AML-193 (cell line): Measurements from ENCODE around the gene TBCD.

Source experiments
- DNase-seq, 2 experiments: peaks; one replicate each; lab custom pipeline; 2025; lab: John Stamatoyannopoulos, UW

TBCD gene

DNA sequence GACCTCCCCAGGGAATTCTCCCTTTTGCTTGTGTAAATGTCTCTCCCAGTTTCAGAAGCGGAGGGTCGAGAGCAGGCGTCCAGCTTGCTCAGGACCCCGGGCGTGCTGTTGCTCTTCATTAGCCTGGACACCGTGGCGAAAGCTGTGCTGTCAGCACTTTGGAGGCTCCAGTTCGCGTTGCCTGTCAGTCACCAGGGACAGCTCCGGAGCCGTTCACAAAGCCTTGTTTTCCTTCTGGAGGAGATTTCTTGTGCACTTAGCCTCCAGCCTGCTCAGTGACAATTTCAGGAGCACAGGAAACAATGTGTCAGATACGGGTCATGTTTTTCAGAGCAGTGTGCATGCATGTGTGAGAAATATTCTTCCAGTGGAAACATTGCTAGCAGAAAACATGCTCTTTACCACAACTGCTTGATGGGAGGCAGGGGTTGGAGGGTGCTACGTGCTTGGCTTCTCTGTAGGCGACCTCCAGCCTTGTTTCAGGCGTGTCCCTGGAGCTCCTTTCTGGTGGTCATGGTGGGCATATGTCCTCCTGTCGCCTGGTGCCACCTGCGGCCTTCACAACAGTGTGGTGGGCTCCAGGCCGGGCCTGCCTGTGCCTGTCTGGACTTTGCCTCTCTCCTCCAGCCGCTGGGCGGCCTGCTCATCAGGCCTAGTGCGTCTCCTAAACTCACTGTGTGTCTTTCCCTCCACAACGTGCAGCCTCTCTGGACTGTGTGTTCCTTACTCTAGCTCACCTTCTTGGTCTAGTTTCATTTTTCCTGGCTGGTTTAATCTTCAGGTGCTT is 59.0 kb downstream of the TBCD start:
- no peak for DNase-seq

- DNase-seq: no peak
Measured at GRCh38 chr17:82812058-82812457, 60.2 kb downstream of the TBCD start.

DNA sequence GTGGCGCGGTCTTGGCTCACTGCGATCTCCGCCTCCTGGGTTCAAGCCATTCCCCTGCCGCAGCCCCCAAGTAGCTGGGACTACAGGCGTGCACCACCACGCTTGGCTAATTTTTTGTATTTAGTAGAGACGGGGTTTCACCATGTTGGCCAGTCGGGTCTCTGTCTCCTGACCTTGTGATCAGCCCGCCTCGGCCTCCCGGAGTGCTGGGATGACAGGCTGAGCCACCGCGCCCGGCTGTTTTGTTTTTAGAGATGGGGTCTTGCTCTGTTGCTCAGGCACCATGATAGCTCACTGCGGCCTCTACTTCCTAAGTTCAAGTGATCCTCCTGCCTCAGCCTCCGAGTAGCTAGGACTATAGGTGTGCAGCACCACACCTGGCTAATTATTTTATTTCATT is 60.7 kb downstream of the TBCD start:
- no peak for DNase-seq

DNA sequence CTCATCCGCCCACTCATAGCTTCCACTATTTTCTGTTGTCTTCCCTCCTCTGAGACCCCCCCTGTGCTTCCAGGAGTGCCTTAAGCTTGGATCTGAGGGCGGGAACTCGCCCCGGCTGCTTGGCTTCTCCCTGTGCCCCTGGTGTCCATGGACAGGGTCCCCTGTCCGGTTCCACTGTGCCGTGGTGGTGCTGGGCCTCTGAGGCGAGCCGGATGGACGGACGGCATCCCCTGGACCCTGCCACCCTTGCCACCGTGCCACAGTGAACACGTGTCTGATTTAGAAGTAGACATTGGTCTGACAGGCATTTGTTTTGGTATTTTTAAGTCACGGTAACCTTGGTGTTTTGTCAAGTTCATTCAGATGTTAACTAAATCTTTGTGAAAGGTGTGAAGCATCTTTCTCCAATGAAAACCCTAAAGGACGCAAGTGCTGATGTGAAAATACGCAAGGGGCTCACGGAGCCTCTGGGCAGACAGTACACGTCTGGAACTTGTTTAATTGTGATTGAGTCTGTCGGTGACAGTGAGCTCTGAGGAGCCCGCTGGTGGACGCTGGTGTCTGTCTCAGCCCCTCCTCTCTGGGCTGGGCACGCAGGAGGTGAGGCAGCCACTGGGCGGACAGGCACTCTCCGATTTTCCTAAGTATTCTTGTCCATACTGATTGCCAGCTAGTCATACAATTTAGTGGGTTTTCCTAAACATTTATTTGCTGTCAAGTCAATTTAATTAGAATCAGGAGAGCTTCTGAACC is 61.6 kb downstream of the TBCD start:
- DNase-seq: no peak

- no peak for DNase-seq
Measured at GRCh38 chr17:82814834-82815233, 63.0 kb downstream of the TBCD start.

GRCh38 chr17:82815354-82815753 is 63.5 kb downstream of the TBCD start:
- DNase-seq: no peak

DNA sequence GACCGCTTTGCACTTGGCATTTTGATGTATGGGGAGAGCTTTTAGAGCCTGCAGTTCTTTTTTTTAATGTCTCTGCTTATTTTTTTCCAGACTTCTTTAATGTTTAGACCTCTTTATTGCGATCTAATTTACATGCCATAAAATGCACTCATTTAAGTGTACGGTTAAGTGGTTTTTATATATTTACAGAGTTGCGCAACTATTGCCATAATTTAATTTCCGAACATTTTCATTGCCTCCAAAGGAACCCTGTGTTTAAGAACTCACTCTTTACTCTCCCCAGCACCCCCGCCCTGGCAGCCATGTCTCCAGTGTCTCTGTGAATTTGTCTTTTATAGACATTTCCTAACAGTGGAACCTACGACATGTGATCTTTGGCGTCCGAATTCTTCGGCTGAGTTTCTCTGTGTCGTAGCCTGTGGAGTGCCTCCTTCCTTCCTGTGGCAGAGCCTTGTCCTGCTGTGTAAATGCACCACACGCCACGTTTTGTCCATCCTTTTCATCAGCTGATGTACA is 64.0 kb downstream of the TBCD start:
- no peak for DNase-seq

- no peak for DNase-seq
Measured at GRCh38 chr17:82816358-82816757, 64.5 kb downstream of the TBCD start.

DNA sequence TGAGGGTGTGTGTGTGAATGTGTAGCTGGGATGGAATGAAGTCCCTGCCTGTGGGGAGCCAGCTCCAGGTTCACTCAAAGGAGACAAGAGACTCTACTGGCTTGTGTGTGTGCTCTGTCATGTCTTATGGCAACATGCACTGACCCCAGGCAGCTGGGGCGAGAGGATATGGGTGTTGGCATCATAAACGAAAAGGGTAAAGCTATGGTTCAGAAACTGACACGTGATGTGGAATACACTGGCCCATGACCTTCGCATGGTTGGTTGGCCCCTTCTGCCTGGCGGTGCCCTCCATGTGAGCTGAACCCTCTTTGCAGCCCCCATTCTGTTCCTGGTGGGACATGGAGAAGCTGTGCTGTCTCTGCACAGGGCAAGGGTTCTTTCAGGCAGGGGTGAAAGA is 66.1 kb downstream of the TBCD start:
- no peak for DNase-seq

GRCh38 chr17:82820278-82821251 is 68.7 kb downstream of the TBCD start:
- no peak for DNase-seq

GRCh38 chr17:82821554-82821953 is 69.7 kb downstream of the TBCD start:
- no peak for DNase-seq

DNA sequence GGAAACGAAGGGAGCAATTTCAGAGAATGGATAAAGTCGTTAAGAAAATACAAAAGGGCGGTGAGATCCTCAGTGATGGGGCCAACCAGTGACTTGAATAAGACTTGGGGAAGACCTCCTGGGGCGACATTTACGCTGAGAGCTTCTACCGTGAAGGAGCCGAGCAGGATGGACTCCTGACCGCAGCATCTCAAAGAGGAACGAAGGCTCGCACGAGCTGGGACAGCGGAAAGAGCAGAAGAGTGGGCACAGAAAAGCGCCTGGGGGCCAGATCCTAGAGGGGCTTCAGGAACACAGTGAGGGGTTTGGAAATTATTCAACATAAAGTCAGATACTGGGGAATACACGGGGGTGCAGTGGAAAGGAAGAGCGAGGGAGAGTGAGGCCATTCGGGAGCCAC is 70.4 kb downstream of the TBCD start:
- no peak for DNase-seq

DNA sequence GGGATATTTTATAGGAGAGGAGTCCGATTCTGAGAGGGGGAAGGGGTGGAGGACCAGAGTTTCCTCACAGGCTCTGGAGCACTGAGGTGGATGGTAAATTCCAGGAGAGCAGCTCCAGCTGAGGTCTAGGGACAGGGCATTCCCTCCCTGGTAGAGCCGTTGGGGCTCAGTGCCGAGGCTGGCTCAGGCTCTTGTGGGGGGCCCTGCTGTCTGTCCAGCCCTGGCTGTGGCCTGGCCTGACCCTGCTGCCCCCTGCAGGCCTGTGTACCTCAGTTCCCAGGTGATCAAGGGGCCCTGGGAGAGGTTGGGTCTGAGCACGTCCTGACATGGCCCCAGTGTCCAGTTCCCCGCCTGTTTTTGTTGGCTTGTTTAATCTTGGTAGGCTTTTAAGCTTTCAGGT is 71.1 kb downstream of the TBCD start:
- no peak for DNase-seq

DNA sequence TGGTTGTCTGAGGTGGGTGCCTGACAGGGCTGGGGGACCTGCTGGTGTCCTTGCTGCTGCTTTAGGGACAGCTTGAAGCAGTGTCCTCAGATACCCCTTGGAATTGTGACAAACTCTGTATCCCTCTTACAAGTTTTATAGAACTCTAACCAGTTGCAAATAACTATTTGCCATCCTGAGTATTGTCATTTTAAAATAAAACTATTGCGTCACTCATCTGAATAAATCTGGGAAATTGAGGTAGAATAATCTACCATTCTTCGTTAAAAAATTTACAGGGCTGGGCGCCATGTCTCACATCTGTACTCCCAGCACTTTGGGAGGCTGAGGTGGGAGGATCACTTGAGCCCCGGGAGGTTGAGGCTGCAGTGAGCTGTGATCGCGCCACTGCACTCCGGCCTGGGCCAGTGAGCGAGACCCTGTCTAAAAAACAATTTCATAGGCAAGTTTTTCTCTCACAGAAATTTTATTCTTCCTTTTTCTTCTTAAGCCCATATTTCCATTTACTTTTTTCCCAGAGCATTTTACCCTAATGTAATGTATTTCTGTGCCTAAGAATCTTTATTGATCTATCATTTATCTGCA is 73.8 kb downstream of the TBCD start:
- no peak for DNase-seq

- no peak for DNase-seq
Measured at GRCh38 chr17:82826211-82826610, 74.3 kb downstream of the TBCD start.

DNA sequence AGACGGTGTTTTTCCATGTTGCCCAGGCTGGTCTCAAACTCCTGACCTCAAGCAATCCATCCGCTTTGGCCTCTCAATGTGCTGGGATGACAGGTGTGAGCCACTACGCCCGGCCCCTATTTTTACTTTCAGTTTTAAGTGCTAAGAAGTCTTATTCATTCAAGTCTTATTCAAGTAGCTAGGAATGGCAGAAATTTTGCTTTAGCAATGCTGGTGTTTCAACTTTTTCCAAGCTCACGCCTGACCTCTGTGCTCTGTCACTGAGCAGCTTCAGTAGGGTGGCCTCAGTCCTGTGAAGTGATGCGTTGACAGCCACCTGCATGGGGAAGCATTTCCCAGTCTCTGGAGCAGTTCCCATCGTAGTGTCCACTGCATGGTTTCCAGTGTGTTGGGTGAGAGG is 75.1 kb downstream of the TBCD start:
- no peak for DNase-seq

DNA sequence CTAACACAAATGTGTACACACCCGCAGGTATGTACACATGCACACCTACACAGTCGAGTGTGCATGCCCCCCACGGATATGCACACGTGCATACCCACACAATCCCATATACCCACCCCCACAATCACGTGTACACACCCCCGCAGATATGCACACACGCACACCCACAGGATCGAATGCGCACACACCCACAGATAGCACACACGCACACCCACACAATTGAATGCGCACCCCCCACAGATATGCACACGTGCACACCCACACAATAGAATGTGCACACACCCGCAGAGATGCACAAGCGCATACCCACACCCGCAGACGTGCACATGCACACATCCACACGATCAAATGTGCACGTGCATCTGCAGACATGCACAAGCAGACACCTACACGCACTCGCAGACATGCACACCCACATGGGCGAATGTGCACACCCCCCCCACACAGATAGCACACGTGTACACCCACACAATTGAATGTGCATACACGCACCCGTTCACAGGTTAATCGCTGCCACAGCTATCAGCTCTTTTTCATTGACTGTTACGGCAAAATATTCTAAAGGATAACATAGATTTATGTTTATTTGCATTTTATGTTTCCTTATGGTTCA is 77.1 kb downstream of the TBCD start:
- no peak for DNase-seq

DNA sequence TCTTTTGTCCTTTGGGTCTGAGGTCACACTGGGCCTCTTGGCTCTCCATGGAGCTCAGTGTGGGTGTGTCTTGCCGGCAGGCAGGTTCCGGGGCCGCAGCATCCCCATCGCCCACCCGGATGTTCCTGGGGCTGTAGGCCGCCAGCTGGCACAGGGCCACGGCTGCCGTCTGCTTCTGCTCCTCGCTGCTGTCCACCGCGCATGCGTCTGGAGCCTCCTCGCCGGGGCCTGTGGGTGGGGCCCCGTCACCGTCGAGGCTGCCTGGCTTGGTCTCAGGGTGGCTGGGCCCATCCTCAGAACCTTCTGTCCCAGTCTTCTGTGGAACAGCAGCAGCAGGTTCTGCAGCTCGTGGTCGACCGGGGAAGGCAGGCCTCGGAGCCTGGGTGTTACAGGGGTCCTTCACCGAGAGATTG is 78.4 kb downstream of the TBCD start:
- no peak for DNase-seq

GRCh38 chr17:82831041-82831817 is 79.4 kb downstream of the TBCD start:
- no peak for DNase-seq

- DNase-seq: no peak
Measured at GRCh38 chr17:82831818-82832200, 79.9 kb downstream of the TBCD start.

DNA sequence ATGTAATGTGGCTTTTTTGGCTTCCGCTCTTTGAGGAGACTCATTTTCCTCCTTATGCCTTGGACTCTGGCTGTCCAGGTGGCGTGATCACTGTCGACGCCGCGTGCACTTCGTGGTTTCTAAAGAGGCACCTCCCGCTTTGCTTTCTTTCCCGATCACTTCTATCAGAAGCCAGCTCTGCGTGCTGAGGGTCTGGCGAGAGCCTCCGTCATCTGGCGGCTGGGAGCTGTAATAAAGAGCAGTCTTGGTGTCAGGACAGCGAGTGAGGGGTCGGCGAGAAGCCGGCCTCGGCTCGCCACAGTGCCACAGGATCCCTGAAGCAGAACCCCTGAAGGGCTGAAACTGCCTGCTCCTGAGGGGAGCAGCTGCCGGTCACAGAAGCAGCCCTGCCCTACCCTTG is 80.5 kb downstream of the TBCD start:
- no peak for DNase-seq
